GM23248 (cell line): ENCODE data around the gene GAB2. TPM values are rescaled to one million over a fixed set of nuclear protein-coding genes. Genes with fewer than 3 reads are reported as not detected.

Source experiments
- DNase-seq: peaks from one replicate; pipeline ENCODE4 v3.0.0-alpha.2; 2015
- H2AFZ ChIP-seq: fragments of 200-600 bp; sonication (generic); 2 replicates; pipeline ENCODE4 v1.6.1; 2016; ENCODE audit warnings: antibody characterized with exemption
- H3F3A ChIP-seq: fragments of 200-600 bp; sonication (generic); 2 replicates; pipeline ENCODE4 v1.6.1; 2016; ENCODE audit warnings: mild to moderate bottlenecking, antibody characterized with exemption, mixed run types; ENCODE audit not compliant: insufficient read depth
- H3K27ac ChIP-seq: fragments of 200-600 bp; sonication (generic); 2 replicates; pipeline ENCODE4 v1.5.1; 2016; ENCODE audit warnings: mild to moderate bottlenecking
- H3K27me3 ChIP-seq: fragments of 200-600 bp; sonication (generic); replicated peaks from 2 replicates; pipeline ENCODE4 v1.6.1; 2016; ENCODE audit warnings: mild to moderate bottlenecking; ENCODE audit not compliant: insufficient read depth
- H3K36me3 ChIP-seq: fragments of 200-600 bp; sonication (generic); 2 replicates; pipeline ENCODE4 v1.6.1; 2016; ENCODE audit warnings: low read depth, mild to moderate bottlenecking
- H3K4me1 ChIP-seq: fragments of 200-600 bp; sonication (generic); 2 replicates; pipeline ENCODE4 v1.6.1; 2016; ENCODE audit warnings: mild to moderate bottlenecking; ENCODE audit not compliant: insufficient read depth
- H3K4me2 ChIP-seq: fragments of 200-600 bp; sonication (generic); one replicate; pipeline ENCODE4 v1.6.1; 2016; ENCODE audit warnings: mild to moderate bottlenecking; ENCODE audit not compliant: unreplicated experiment
- H3K4me3 ChIP-seq: fragments of 200-600 bp; sonication (generic); 2 replicates; pipeline ENCODE4 v1.5.1; 2016; ENCODE audit warnings: mild to moderate bottlenecking
- H3K79me2 ChIP-seq: fragments of 200-600 bp; sonication (generic); 2 replicates; pipeline ENCODE4 v1.6.1; 2016; ENCODE audit warnings: mild to moderate bottlenecking; ENCODE audit not compliant: insufficient read depth
- H3K9ac ChIP-seq: fragments of 200-600 bp; sonication (generic); 2 replicates; pipeline ENCODE4 v1.6.1; 2016; ENCODE audit warnings: mild to moderate bottlenecking
- H3K9me2 ChIP-seq: fragments of 200-600 bp; sonication (generic); 2 replicates; pipeline ENCODE4 v1.6.1; 2016; ENCODE audit warnings: mixed run types, mild to moderate bottlenecking, moderate library complexity; ENCODE audit not compliant: insufficient read depth
- H3K9me3 ChIP-seq: fragments of 200-600 bp; sonication (generic); one replicate; pipeline ENCODE4 v1.6.1; 2017; ENCODE audit warnings: low read depth
- H4K20me1 ChIP-seq: fragments of 200-600 bp; sonication (generic); 2 replicates; pipeline ENCODE4 v1.6.0; 2016; ENCODE audit not compliant: insufficient read depth
- EZH2 ChIP-seq: fragments of 200-600 bp; sonication (generic); IDR thresholded peaks from 2 replicates; pipeline ENCODE4 v1.6.1; 2018; ENCODE audit warnings: antibody characterized with exemption, mild to moderate bottlenecking; ENCODE audit not compliant: insufficient read depth, poor library complexity, severe bottlenecking
- EZH2phosphoT487 ChIP-seq: fragments of 200-600 bp; sonication (generic); IDR thresholded peaks from 2 replicates; pipeline ENCODE4 v1.6.1; 2018; ENCODE audit warnings: antibody characterized with exemption, moderate library complexity, mild to moderate bottlenecking, low read depth; ENCODE audit not compliant: insufficient read depth
- WGBS, 2 experiments: methylation state at CpG; one replicate each; pipeline ENCODE4 v1.1.6; 2015 to 2017; ENCODE audit warnings: low lambda C conversion rate in 2 of 2, low coverage in 1 of 2; ENCODE audit errors: missing lambda C conversion rate in 2 of 2; 5-methylcytosine and 5-hydroxymethylcytosine counted together
- in situ Hi-C: fragments of 300-500 bp; cut with MboI; formaldehyde crosslinking; loops from 2 replicates; pipeline ENCODE4 v1.15.0; 2020
- polyA plus RNA-seq: library from polyadenylated mRNA; unstranded; fragments of >200 nt; fragmentation: Nextera tagmentation; extraction: Ambion mirVana; gene quantifications from 2 replicates; pipeline ENCODE4 v1.2.1, GENCODE V29; 2016
- total RNA-seq: library from RNA; depleted of rRNA; stranded (reverse); fragments of >200 nt; shearing (Covaris generic); gene quantifications from 2 replicates; pipeline ENCODE4 v1.2.3, GENCODE V29; 2014

The GAB2 gene
- total and polyA plus RNA-seq, 2 experiments from 2014 or later: 1.8 to 12.2 TPM

DNA sequence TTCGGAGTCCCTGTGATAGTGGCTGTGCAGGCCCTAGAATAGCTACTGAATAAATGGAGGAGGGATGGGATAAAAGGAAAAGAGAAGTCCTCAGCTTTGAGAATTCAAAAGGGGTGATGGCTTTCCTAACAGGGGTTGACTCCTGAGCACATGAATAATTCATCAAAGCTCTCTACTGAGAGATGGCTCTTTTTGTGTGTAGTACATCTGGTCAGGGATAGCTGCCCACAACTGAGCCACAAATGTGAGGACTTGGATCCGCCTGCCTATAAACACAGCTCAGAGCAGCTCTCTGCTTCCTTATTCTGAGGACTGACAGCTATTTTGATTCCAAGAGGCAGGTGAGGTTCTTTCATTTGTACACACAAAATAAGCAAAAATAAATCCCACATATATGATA, 146.6 kb downstream of the GAB2 start:
- WGBS, 2 experiments: 95 to 98% methylated on average over 2 of the region's 2 CpGs
- TF ChIP-seq EZH2phosphoT487: no peak
- no peak for TF ChIP-seq EZH2
- Histone ChIP-seq H3K9me2 (no peaks in the 10 kb centered on the region), H3K27ac (no peak overlapping the region), H3K27me3 (no peaks in the 10 kb centered on the region), H3K4me3 (no peak overlapping the region), H3K36me3 (no peaks in the 10 kb centered on the region), H3K9me3 (no peaks in the 10 kb centered on the region), H3K79me2 (no peaks in the 10 kb centered on the region), H3K4me2 (no peak overlapping the region), H3K9ac (no peak overlapping the region), H2AFZ (no peak overlapping the region), H4K20me1 (no peaks in the 10 kb centered on the region), H3F3A (peaks cover 18% of the 10 kb centered on the region), H3K4me1 (peaks cover 17% of the 10 kb centered on the region)
- in situ Hi-C loops: no loop called here
- no peak for DNase-seq

DNA sequence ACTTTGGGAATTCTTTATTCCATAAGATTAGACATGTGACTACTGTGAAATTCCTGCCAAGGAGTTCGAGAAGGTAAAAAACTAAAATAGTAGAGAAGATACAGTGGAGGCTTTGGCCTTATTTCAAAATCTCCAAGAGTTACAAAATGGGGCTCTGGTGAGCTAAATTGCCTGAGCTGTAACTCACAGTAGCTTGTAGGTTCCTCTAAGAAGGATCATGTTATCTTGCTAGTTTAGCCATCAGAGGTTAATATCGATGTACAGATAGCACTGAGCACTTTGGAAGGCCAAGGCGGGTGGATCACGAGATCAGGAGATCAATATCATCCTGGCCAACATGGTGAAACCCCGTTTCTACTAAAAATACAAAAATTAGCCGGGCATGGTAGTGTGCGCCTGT, 147.8 kb downstream of the GAB2 start:
- in situ Hi-C loops: no loop called here
- Histone ChIP-seq H3K4me3 (no peak overlapping the region), H3K27ac (no peak overlapping the region), H3K9me2 (no peaks in the 10 kb centered on the region), H2AFZ (no peak overlapping the region), H3K4me1 (peaks cover 23% of the 10 kb centered on the region), H3K4me2 (no peak overlapping the region), H3K9ac (no peak overlapping the region), H3K27me3 (no peaks in the 10 kb centered on the region), H3F3A (peaks cover 18% of the 10 kb centered on the region), H4K20me1 (no peaks in the 10 kb centered on the region), H3K36me3 (no peaks in the 10 kb centered on the region), H3K9me3 (no peaks in the 10 kb centered on the region), H3K79me2 (no peaks in the 10 kb centered on the region)
- TF ChIP-seq EZH2: no peak
- TF ChIP-seq EZH2phosphoT487: no peak
- no peak for DNase-seq
- 90 to 92% methylated on average over 7 of the region's 7 CpGs for WGBS, 2 experiments

- no peaks in the 10 kb centered on the region for H3K9me2 ChIP-seq
- H2AFZ ChIP-seq: peak overlapping the region; percentile 59
- H3K36me3 ChIP-seq: no peaks in the 10 kb centered on the region
- TF ChIP-seq EZH2 (no peak), EZH2phosphoT487 (no peak)
- no peaks in the 10 kb centered on the region for H3K79me2 ChIP-seq
- peak overlapping the region; percentile 58 for H3K27ac ChIP-seq
- H3K4me1 ChIP-seq: peaks cover 23% of the 10 kb centered on the region
- no peaks in the 10 kb centered on the region for H3K9me3 ChIP-seq
- no peaks in the 10 kb centered on the region for H3K27me3 ChIP-seq
- in situ Hi-C loops: no loop called here
- H3K4me3 ChIP-seq: peak overlapping the region; percentile 16; the same call in 1 of the 2 replicates
- peak overlapping the region; percentile 60 for H3K4me2 ChIP-seq
- WGBS, 2 experiments: 16 to 22% methylated on average over 7 of the region's 7 CpGs
- no peaks in the 10 kb centered on the region for H4K20me1 ChIP-seq
- H3F3A ChIP-seq: peaks cover 21% of the 10 kb centered on the region
- DNase-seq: peak; percentile 71
- H3K9ac ChIP-seq: peak overlapping the region; percentile 50; the same call in 1 of the 2 replicates
Observed at GRCh38 chr11:78268591-78269410, 148.8 kb downstream of the GAB2 start.

- Histone ChIP-seq H3K9me3 (no peaks in the 10 kb centered on the region), H3K79me2 (no peaks in the 10 kb centered on the region), H3F3A (peaks cover 21% of the 10 kb centered on the region), H3K4me3 (no peak overlapping the region), H3K9me2 (no peaks in the 10 kb centered on the region), H3K27ac (no peak overlapping the region), H2AFZ (no peak overlapping the region), H3K4me2 (no peak overlapping the region), H3K27me3 (no peaks in the 10 kb centered on the region), H3K36me3 (no peaks in the 10 kb centered on the region), H4K20me1 (no peaks in the 10 kb centered on the region), H3K4me1 (peaks cover 23% of the 10 kb centered on the region), H3K9ac (no peak overlapping the region)
- WGBS, 2 experiments: 56 to 65% methylated on average over 3 of the region's 3 CpGs
- in situ Hi-C loops: no loop called here
- DNase-seq: no peak
- TF ChIP-seq EZH2 (no peak), EZH2phosphoT487 (no peak)
Observed at GRCh38 chr11:78266451-78266850, 151.2 kb downstream of the GAB2 start.
